Measurements from ENCODE around the gene LRRC45.

LRRC45 gene

GRCh38 chr17:82080048-82080788, 57.1 kb downstream of the LRRC45 start:
- in situ Hi-C loops (cut with MboI; ENCODE audit: low sequenced_read_pairs) = no loop called here
